Activated gamma-delta T cell treated with Interleukin-2 at 50 U/mL for 16 hours (primary cell): ENCODE measurements around the gene THSD4.

Source experiments
- DNase-seq: peaks from one replicate; pipeline ENCODE4 v3.0.0-alpha.2; 2020

Gene THSD4

GRCh38 chr15:71679793-71680353 is 564.6 kb downstream of the THSD4 start:
- DNase-seq = no peak

- DNase-seq = no peak
Observed at GRCh38 chr15:71682001-71682400, 566.7 kb downstream of the THSD4 start.

- DNase-seq = no peak
Observed at GRCh38 chr15:71683411-71684274, 568.4 kb downstream of the THSD4 start.

- DNase-seq = no peak
Observed at GRCh38 chr15:71685420-71685993, 570.2 kb downstream of the THSD4 start.

GRCh38 chr15:71686221-71687050 is 571.2 kb downstream of the THSD4 start:
- no peak for DNase-seq

GRCh38 chr15:71687902-71688508 is 572.7 kb downstream of the THSD4 start:
- no peak for DNase-seq

GRCh38 chr15:71688509-71689094 is 573.3 kb downstream of the THSD4 start:
- DNase-seq = no peak

- no peak for DNase-seq
Observed at GRCh38 chr15:71691081-71691457, 575.8 kb downstream of the THSD4 start.

- no peak for DNase-seq
Observed at GRCh38 chr15:71691458-71692417, 576.5 kb downstream of the THSD4 start.

- no peak for DNase-seq
Observed at GRCh38 chr15:71697236-71697635, 582.0 kb downstream of the THSD4 start.

- DNase-seq = no peak
Observed at GRCh38 chr15:71698030-71698429, 582.8 kb downstream of the THSD4 start.

- no peak for DNase-seq
Observed at GRCh38 chr15:71698742-71699141, 583.5 kb downstream of the THSD4 start.

GRCh38 chr15:71699977-71700376 is 584.7 kb downstream of the THSD4 start:
- no peak for DNase-seq

- DNase-seq = no peak
Observed at GRCh38 chr15:71701808-71702207, 586.5 kb downstream of the THSD4 start.

GRCh38 chr15:71702496-71702895 is 587.2 kb downstream of the THSD4 start:
- DNase-seq = no peak

- no peak for DNase-seq
Observed at GRCh38 chr15:71705151-71705550, 589.9 kb downstream of the THSD4 start.

GRCh38 chr15:71706461-71707229 is 591.4 kb downstream of the THSD4 start:
- DNase-seq = no peak

- DNase-seq = no peak
Observed at GRCh38 chr15:71707230-71708050, 592.2 kb downstream of the THSD4 start.

- DNase-seq = no peak
Observed at GRCh38 chr15:71708051-71708429, 592.8 kb downstream of the THSD4 start.

GRCh38 chr15:71708741-71709140 is 593.5 kb downstream of the THSD4 start:
- DNase-seq = no peak
